ENCODE measurements around the gene PARN.

GRCh38 chr16:14539631-14540030 is 90.4 kb downstream of the PARN start:
- TF ChIP-seq POLR2A (IDR thresholded peaks at IDR 0.05; ENCODE audit: low read length) (no peak), JUN (IDR thresholded peaks at IDR 0.05) (no peak), CEBPB (IDR thresholded peaks at IDR 0.05) (no peak), CHD2 (IDR thresholded peaks at IDR 0.05; ENCODE audit: low read length, partially characterized antibody) (no peak), MAFK (IDR thresholded peaks at IDR 0.05; ENCODE audit: partially characterized antibody) (no peak), POLR2AphosphoS2 (conservative IDR thresholded peaks at IDR 0.05; ENCODE audit: low read length) (no peak), KDM1A (IDR thresholded peaks at IDR 0.05; ENCODE audit: low read depth) (no peak), USF2 (IDR thresholded peaks at IDR 0.05) (no peak), ZC3H11A (IDR thresholded peaks at IDR 0.05) (no peak)
- TF ChIP-seq, protein P1, sequence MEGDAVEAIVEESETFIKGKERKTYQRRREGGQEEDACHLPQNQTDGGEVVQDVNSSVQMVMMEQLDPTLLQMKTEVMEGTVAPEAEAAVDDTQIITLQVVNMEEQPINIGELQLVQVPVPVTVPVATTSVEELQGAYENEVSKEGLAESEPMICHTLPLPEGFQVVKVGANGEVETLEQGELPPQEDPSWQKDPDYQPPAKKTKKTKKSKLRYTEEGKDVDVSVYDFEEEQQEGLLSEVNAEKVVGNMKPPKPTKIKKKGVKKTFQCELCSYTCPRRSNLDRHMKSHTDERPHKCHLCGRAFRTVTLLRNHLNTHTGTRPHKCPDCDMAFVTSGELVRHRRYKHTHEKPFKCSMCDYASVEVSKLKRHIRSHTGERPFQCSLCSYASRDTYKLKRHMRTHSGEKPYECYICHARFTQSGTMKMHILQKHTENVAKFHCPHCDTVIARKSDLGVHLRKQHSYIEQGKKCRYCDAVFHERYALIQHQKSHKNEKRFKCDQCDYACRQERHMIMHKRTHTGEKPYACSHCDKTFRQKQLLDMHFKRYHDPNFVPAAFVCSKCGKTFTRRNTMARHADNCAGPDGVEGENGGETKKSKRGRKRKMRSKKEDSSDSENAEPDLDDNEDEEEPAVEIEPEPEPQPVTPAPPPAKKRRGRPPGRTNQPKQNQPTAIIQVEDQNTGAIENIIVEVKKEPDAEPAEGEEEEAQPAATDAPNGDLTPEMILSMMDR (IDR thresholded peaks at IDR 0.05), result no peak
